Thymus (tissue), 11 donors: Measurements from ENCODE around the gene CD164L2. TPM values are rescaled to one million over a fixed set of nuclear protein-coding genes. Genes with fewer than 3 reads are reported as not detected.
A peak's percentile ranks its signal among the peaks of the same experiment; 100 is the strongest.
"Not testable (repeated sequence)": the region's sequence is repeated elsewhere in the genome, so short reads cannot be mapped to it uniquely, and the experiment has no call there.

ENCODE experiments used
- DNase-seq, 9 donors: peaks; one replicate each; pipeline ENCODE4 v3.0.0-alpha.2; 2013; ENCODE audit warnings: low spot score in 9 of 9, low read depth in 6 of 9, missing footprints in 1 of 9
- H3K27ac ChIP-seq, 2 donors: one replicate each; pipeline ENCODE4 v1.5.1; 2013; ENCODE audit warnings: control low read depth in 1 of 2, low read depth in 1 of 2, low read length in 1 of 2, mild to moderate bottlenecking in 1 of 2, moderate library complexity in 1 of 2
- H3K27me3 ChIP-seq, 2 donors: one replicate each; pipeline ENCODE4 v1.5.1; 2013; ENCODE audit warnings: low read length in 1 of 2; ENCODE audit not compliant: control insufficient read depth in 2 of 2, insufficient read depth in 1 of 2
- H3K36me3 ChIP-seq, 2 donors: one replicate each; pipeline ENCODE4 v1.5.1; 2013; ENCODE audit warnings: low read length in 1 of 2, mild to moderate bottlenecking in 1 of 2, moderate library complexity in 1 of 2; ENCODE audit not compliant: control insufficient read depth in 2 of 2, insufficient read depth in 2 of 2
- H3K4me1 ChIP-seq, 2 donors: one replicate each; pipeline ENCODE4 v1.5.1; 2013; ENCODE audit warnings: low read length in 2 of 2; ENCODE audit not compliant: control insufficient read depth in 2 of 2, insufficient read depth in 2 of 2
- H3K4me3 ChIP-seq, 2 donors: one replicate each; pipeline ENCODE4 v1.5.1; 2013; ENCODE audit warnings: low read length in 2 of 2, control low read depth in 1 of 2, mild to moderate bottlenecking in 1 of 2
- H3K9me3 ChIP-seq, 2 donors: one replicate each; pipeline ENCODE4 v1.5.1; 2013; ENCODE audit warnings: low read length in 1 of 2, mild to moderate bottlenecking in 1 of 2; ENCODE audit not compliant: control insufficient read depth in 2 of 2, insufficient read depth in 1 of 2
- WGBS: extraction: QIAGEN DNeasy Blood & Tissue Kit; methylation state at CpG from one replicate; pipeline ENCODE4 v1.1.7; 2013; 5-methylcytosine and 5-hydroxymethylcytosine counted together
- polyA plus RNA-seq: library from polyadenylated mRNA; stranded (reverse); fragments of 200-250 nt; gene quantifications from one replicate; pipeline ENCODE4 v1.2.3, GENCODE V29; 2013
- total RNA-seq: library from RNA; stranded (reverse); fragments of 120-200 nt; gene quantifications from one replicate; pipeline ENCODE4 v1.2.4, GENCODE V29; 2013
- donor health status: healthy.

Gene CD164L2
- total and polyA plus RNA-seq, 2 donors, result 0.05 to 2.4 TPM

DNA sequence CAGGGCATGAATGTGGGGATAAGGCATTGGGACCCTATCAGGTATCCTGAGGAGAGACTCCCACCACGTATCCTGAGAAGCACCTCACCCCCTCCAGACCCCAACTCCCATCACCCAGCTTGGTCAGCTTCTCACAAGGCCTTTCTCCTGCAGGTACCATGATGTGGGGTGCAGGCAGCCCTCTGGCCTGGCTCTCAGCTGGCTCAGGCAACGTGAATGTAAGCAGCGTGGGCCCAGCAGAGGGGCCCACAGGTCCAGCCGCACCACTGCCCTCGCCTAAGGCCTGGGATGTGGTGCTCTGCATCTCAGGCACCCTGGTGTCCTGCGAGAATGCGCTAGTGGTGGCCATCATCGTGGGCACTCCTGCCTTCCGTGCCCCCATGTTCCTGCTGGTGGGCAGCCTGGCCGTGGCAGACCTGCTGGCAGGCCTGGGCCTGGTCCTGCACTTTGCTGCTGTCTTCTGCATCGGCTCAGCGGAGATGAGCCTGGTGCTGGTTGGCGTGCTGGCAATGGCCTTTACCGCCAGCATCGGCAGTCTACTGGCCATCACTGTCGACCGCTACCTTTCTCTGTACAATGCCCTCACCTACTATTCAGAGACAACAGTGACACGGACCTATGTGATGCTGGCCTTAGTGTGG is 10.6 kb upstream of the CD164L2 start:
- WGBS, result 97% methylated on average over 18 of the region's 18 CpGs
- Histone ChIP-seq H3K36me3 (no peaks in the 10 kb centered on the region), H3K9me3 (peaks cover 1 to 7% of the 10 kb centered on the region in 2 donors), H3K27ac (no peak overlapping the region), H3K4me3 (no peak overlapping the region), H3K27me3 (peaks cover 9 to 27% of the 10 kb centered on the region in 2 donors), H3K4me1 (peaks cover 13 to 36% of the 10 kb centered on the region in 2 donors)
- DNase-seq, result no peak

DNA sequence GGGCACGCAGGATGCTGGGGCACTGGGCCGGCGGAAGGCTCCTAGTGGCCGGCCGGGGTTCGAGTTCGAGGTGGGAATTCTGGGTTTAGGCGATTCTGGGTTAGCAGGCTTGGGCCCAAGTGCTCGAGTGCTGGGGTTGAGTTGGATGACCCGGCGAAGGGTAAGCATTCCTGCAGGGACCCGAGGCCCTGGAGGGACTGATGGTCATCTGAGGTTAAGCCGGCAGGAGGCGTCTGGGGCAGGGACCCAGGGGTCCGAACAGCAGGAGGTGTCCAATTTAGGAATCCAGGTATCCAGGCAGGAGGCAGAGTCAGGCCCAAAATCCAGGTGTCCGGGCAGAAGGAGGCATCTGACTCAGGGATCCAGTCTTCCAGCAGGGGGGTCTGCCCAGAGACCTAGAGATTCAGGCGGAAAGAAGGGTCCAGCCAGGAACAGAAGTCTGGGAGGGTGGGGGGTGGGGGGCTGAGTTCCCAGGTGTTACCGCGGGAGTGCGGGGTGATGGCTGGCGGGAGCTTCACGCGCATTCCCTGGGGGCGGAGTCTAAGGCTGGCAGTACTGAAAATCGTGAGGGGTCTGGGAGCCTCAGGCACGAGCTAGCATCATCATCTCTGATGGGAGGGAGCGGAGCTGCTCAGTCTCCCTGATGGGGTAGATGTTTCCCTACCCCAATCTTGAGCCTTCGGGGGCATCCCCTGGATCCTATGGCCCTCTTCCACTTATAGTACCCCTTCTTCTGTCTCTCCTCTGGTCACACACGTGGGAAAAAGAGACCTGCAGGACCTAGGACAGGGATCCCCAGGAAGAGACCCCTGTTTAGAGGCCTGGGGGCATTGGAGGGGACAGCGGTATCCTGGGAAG is 9.9 kb upstream of the CD164L2 start:
- Histone ChIP-seq H3K4me3 (peak overlapping the region; percentile 38 to 40), H3K27ac (no peak overlapping the region), H3K27me3 (peaks cover 9 to 27% of the 10 kb centered on the region in 2 donors), H3K36me3 (no peaks in the 10 kb centered on the region), H3K9me3 (peaks cover 1 to 7% of the 10 kb centered on the region in 2 donors), H3K4me1 (peaks cover 13 to 32% of the 10 kb centered on the region in 2 donors)
- 43% methylated on average over 30 of the region's 30 CpGs for WGBS
- no peak for DNase-seq

DNA sequence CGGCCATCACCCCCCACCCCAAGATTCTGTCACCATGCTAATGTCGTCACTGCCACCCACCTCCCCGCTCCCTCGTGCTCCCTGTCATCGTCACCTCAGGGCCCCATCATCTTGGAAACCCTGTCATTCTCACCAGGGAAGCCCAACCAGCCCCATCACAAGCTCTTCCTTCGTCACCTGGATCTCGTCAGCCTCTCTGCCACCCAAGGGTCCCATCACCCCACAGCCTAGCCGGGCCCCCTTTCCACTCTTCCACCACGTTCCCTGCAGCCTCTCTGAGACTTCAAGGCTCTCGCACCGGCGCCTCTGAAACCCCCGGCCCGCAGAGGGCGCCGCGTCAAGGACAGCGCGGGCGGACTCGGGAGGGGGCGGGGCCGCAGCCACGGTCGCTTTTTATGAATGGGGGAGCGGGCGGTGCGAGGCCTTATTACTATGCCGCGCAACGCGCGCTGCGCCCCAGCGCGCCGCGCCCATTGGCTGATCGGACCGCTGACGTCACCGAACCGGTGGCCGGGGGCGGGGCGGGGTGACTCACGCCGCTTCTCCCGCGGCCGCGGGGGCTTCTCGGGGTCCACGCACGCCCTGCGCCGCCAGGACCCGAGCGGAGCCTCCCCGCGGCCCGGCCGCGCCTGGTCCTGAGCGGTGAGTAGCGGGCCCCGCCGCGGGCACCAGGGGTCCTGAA is 9.1 kb upstream of the CD164L2 start, which contains the start of gene GPR3:
TSS of gene GPR3 (plus strand) at position 527 of the 682 bp plus-strand sequence. CDS start 1,177 bp downstream, outside the sequence.
- H3K4me3 ChIP-seq, result peak within 1 kb of the TSS; percentile 38 to 40
- DNase-seq, result peak in 8 of 9 donors; percentile 66 to 92 (median 80)

DNA sequence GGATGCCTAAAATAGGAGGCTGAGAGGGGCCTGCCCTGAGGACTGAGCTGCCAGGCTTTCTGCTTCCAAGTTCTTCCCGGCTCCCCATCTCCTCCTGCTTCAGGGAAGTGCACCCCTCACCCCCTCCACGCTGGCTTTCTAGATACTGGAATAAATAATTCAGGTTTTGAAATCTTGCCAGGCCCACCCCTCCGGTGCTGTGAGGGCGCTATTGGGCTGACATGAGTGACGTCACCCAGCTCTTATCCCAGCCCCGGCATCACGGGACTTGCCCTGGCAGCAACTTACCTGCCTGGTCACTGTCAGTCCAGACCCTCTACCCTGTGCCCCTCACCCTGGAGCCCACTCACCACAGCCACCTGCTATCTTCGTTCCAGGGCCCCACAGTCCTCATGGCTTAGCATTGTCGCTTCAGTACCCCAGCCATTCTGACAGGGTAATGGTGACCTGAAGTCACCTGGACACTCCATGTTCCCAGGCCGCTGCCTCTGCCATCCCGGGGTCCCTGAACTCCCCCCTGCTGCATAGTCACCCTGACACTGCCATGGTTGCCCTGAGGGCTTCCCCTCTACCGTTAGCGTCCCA is 8.5 kb upstream of the CD164L2 start:
- Histone ChIP-seq H3K9me3 (peaks cover 1 to 7% of the 10 kb centered on the region in 2 donors), H3K27ac (peak overlapping the region in 1 of 2 donors; percentile 5), H3K4me1 (peaks cover 13 to 29% of the 10 kb centered on the region in 2 donors), H3K36me3 (no peaks in the 10 kb centered on the region), H3K4me3 (no peak overlapping the region), H3K27me3 (peaks cover 9 to 28% of the 10 kb centered on the region in 2 donors)
- WGBS, result 17% methylated on average over 13 of the region's 13 CpGs
- DNase-seq, result no peak

More for the DNA sequence above, 9.1 kb upstream of the CD164L2 start, which contains the start of gene GPR3:
- Histone ChIP-seq H3K36me3 (no peaks in the 10 kb centered on the region), H3K9me3 (peaks cover 1 to 7% of the 10 kb centered on the region in 2 donors), H3K27ac (peak within 1 kb of the TSS in 1 of 2 donors; percentile 5), H3K4me1 (peaks cover 13 to 32% of the 10 kb centered on the region in 2 donors), H3K27me3 (peaks cover 9 to 27% of the 10 kb centered on the region in 2 donors)
- WGBS, result 3% methylated on average over 69 of the region's 69 CpGs

DNA sequence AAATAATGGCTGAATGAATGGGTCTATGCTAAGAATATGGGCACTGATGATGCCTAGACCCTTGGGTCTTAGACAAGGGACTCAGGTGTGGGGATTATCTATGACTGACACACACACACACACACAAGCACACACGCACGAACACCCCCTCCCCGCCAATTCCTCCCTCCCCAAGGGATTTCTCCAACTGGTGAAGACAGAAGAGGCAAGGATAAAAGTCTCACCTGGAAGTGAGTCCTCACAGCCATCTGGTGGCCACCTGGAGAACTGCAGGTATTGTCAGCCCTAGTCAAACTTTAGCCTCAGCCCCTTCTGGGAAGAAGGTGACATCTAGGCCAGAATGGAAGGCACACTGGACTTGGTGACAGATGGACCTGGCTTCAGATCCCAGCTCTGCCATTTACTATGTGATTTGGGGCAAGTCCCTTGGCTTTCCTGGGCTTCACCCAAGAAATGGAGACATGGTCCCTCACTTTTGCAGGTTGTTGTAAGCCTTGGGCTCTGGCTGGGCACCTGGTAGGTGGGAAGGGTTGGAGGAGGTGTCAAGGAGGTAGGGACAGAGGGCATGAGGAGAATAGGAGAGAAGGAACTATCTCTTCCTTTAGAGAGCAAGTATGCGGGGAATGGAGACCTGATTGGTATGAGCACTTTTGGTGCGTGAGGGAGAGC is 5.3 kb upstream of the CD164L2 start:
- Histone ChIP-seq H3K9me3 (peaks cover 1 to 4% of the 10 kb centered on the region in 2 donors), H3K36me3 (no peaks in the 10 kb centered on the region), H3K27ac (no peak overlapping the region), H3K27me3 (peaks cover 9 to 39% of the 10 kb centered on the region in 2 donors), H3K4me1 (peaks cover 8 to 22% of the 10 kb centered on the region in 2 donors), H3K4me3 (no peak overlapping the region)
- 44% methylated on average over 5 of the region's 5 CpGs for WGBS
- DNase-seq, result peak in 6 of 9 donors; percentile 33 to 77 (median 68)

DNA sequence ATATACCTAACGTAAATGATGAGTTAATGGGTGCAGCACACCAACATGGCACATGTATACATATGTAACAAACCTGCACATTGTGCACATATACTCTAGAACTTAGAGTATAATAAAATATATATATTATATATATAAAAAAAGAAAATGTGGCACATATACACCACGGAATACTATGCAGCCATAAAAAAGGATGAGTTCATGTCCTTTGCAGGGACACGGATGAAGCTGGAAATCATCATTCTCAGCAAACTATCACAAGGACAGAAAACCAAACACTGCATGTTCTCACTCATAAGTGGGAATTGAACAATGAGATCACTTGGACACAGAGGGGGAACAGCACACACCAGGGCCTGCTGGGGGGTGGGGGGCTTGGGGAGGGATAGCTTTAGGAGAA is 1.7 kb upstream of the CD164L2 start:
- not testable (repeated sequence) for DNase-seq, H3K9me3 ChIP-seq, H3K27ac ChIP-seq, H3K4me3 ChIP-seq, H3K4me1 ChIP-seq, H3K36me3 ChIP-seq
- peaks cover 0 to 34% of the 10 kb centered on the region in 2 donors for H3K27me3 ChIP-seq
- WGBS, result 92% methylated on average over 3 of the region's 3 CpGs

DNA sequence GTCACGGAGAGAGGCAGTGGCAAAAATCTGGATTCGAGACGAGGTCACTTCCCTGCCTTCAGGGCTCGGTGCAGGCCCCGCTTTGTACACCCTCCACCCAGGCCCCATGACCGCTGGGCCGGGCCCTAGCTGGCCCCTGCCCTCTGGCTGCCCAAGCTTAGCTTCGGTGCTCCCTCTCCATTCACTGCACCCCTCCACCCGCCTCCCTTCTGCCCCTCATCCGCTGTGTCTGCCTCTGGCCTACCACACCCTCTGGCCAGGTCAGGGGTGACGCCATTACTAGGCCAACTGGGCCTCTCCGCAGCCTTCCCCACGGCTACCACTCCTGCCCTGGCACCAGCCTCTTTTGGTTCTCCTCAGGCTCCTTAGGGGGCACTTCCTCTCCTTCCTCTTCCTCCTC is 528 bp upstream of the CD164L2 start:
- WGBS, result 94% methylated on average over 13 of the region's 13 CpGs
- no peak for DNase-seq
- Histone ChIP-seq H3K27me3 (peaks cover 0 to 34% of the 10 kb centered on the region in 2 donors), H3K27ac (no peak overlapping the region), H3K4me3 (no peak overlapping the region), H3K4me1 (peaks cover 0 to 5% of the 10 kb centered on the region in 2 donors), H3K36me3 (no peaks in the 10 kb centered on the region), H3K9me3 (no peaks in the 10 kb centered on the region)
